NK-92 (cell line): Measurements from ENCODE around the gene ECE2.

ENCODE experiments used
- DNase-seq: peaks from one replicate; lab custom pipeline; 2025; ENCODE audit not compliant: unreplicated experiment; lab: John Stamatoyannopoulos, UW

ECE2 gene

GRCh38 chr3:184275961-184276910 is at the start of gene ECE2:
Gene ECE2 (plus strand): TSS chr3:184276022. CDS start chr3:184276154, 132 bp downstream.
- no peak for DNase-seq

GRCh38 chr3:184227481-184227935 is 48.3 kb upstream of the ECE2 start:
- no peak for DNase-seq

GRCh38 chr3:184228376-184229137 is 47.3 kb upstream of the ECE2 start:
- DNase-seq, result no peak

GRCh38 chr3:184229394-184230080 is 46.3 kb upstream of the ECE2 start, which contains the start of gene VWA5B2:
Gene VWA5B2 (plus strand): TSS chr3:184229585. CDS start chr3:184230529, 944 bp downstream.
- DNase-seq, result no peak

GRCh38 chr3:184230081-184230602 is 45.7 kb upstream of the ECE2 start:
- DNase-seq, result no peak

- DNase-seq, result no peak
Observed at GRCh38 chr3:184230603-184231528, 45.0 kb upstream of the ECE2 start.

- DNase-seq, result no peak
Observed at GRCh38 chr3:184231671-184232070, 44.2 kb upstream of the ECE2 start.

- no peak for DNase-seq
Observed at GRCh38 chr3:184233127-184233843, 42.5 kb upstream of the ECE2 start.

GRCh38 chr3:184234224-184234623 is 41.6 kb upstream of the ECE2 start:
- no peak for DNase-seq

- DNase-seq, result no peak
Observed at GRCh38 chr3:184234671-184235380, 41.0 kb upstream of the ECE2 start.

GRCh38 chr3:184235381-184236032 is 40.3 kb upstream of the ECE2 start:
- no peak for DNase-seq

GRCh38 chr3:184236033-184236410 is 39.8 kb upstream of the ECE2 start:
- no peak for DNase-seq

GRCh38 chr3:184236636-184237035 is 39.2 kb upstream of the ECE2 start:
- DNase-seq, result no peak

GRCh38 chr3:184237211-184237610 is 38.6 kb upstream of the ECE2 start:
- no peak for DNase-seq

- no peak for DNase-seq
Observed at GRCh38 chr3:184237807-184238206, 38.0 kb upstream of the ECE2 start.

- no peak for DNase-seq
Observed at GRCh38 chr3:184238246-184238818, 37.5 kb upstream of the ECE2 start.

- no peak for DNase-seq
Observed at GRCh38 chr3:184239221-184239620, 36.6 kb upstream of the ECE2 start.

GRCh38 chr3:184239708-184240107 is 36.1 kb upstream of the ECE2 start:
- DNase-seq, result no peak
